ENCODE data around the gene LAMB4.

Gene LAMB4

GRCh38 chr7:107989618-107990373, 140.4 kb downstream of the LAMB4 start:
- DNase-seq, result no peak

DNA sequence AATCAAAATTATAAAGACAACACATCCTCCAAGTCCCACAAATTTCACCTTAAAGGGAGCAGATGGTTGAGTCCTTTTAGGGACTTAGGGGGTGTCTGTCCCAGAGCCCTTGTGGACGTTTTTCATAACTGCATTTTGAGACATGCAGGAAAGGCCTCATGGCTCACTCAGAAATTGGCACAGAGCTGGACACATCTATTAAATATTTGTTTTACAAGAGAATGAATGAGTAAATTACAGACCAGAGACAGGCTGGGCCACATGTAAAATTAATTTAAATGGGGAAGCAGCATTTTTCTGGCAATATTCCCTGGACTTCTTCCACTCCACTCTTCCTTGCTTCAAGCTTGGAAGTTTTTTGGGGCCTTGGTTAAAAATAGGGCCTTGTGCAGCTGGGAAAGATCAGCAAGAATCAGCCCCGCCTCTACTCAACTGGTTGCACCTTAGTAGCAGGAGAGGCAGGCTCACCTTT, 147.2 kb downstream of the LAMB4 start:
- no peak for DNase-seq

DNA sequence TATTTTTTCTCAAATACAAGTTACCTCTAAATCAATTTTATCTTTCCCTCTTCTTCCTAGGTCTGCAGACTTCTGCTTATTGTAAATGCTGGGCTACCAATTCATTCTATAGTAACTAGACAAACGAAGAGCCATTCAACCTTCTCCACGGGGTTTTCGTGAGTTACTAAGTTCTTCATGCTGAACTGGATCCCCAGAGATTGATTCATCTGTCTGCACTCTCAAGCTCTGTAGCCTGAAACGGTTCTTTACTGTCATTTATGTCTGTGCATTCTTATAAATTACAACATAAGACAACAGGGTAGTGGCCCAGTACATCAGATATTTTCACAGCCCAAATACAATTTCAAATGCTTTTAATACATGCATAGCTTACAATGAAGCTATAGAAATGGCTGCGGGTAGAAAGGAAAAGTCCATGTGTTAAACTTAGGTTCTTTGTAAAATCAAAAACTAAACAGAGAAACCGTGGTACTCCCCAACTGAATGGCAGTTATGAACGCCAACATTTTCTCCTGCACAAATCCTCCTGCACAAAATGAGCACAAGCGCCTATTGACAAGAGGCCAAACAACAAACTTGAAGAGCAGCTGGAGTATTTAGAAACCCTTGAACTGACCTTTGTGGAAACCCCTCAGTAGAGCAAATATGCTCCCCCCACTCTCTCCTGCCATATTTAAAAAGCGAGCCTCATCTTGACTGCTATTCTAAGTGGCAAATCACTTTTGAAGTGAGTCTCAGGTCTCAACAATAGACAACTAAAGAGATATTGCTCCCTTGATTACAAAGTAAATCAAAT, 147.9 kb downstream of the LAMB4 start:
- no peak for DNase-seq

- peak; percentile 40 for DNase-seq
These were observed 148.7 kb downstream of the LAMB4 start for GRCh38 chr7:107981466-107981865.

- no peak for DNase-seq
These were observed 149.4 kb downstream of the LAMB4 start for GRCh38 chr7:107980671-107981190.

- no peak for DNase-seq
These were observed 150.0 kb downstream of the LAMB4 start for GRCh38 chr7:107980171-107980570.

DNA sequence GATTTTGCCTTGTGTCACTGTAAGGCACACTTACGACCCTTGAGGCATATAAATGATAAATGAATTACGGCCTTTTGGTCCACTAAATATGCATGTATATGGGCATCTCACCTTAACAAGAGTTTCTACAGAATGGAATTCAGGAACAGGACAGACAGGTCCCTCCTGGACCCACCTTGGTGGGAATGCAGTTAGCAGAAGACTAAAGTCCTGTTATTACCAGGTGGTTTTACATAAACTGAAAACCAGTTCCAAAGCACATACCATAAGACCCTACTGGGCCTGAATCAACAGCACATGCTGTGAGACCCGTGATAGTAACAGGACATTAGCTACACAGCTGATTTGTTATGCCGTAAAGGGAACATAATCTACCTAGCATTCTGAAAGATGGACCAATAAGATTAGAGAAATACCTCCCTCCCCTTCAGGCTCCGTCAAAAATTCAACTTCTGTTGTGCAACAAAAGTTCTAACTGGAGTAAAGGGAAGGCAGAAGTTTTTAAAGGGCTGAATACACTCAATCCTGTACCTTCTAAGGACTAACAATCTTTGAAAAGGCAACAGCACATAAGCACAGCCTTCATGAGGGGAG, 151.2 kb downstream of the LAMB4 start:
- DNase-seq, result no peak

GRCh38 chr7:107977048-107977447, 153.1 kb downstream of the LAMB4 start:
- no peak for DNase-seq

- DNase-seq, result no peak
These were observed 153.5 kb downstream of the LAMB4 start for GRCh38 chr7:107976620-107977019.

GRCh38 chr7:107975394-107976013, 154.7 kb downstream of the LAMB4 start:
- no peak for DNase-seq

GRCh38 chr7:107973861-107974260, 156.3 kb downstream of the LAMB4 start:
- no peak for DNase-seq
